Endothelial cell (in vitro differentiated cells): ENCODE data around the gene MOSMO. TPM values are rescaled to one million over a fixed set of nuclear protein-coding genes. Genes with fewer than 3 reads are reported as not detected.

Source experiments
- DNase-seq: peaks from one replicate; pipeline ENCODE4 v3.0.0; 2021; ENCODE audit warnings: low spot score
- H3K27ac Mint-ChIP-seq: one replicate; pipeline ENCODE4 v1.8.0; 2021; ENCODE audit warnings: mixed read lengths, inconsistent platforms; ENCODE audit not compliant: unreplicated experiment
- H3K27me3 Mint-ChIP-seq: one replicate; pipeline ENCODE4 v1.8.0; 2021; ENCODE audit warnings: mild to moderate bottlenecking, moderate library complexity, mixed read lengths, inconsistent platforms; ENCODE audit not compliant: unreplicated experiment
- H3K36me3 Mint-ChIP-seq: one replicate; pipeline ENCODE4 v1.8.0; 2021; ENCODE audit warnings: mild to moderate bottlenecking, low read depth, mixed read lengths, inconsistent platforms; ENCODE audit not compliant: unreplicated experiment
- H3K4me1 Mint-ChIP-seq: one replicate; pipeline ENCODE4 v1.8.0; 2021; ENCODE audit warnings: mild to moderate bottlenecking, mixed read lengths, inconsistent platforms; ENCODE audit not compliant: unreplicated experiment
- H3K4me3 Mint-ChIP-seq: one replicate; pipeline ENCODE4 v1.8.0; 2021; ENCODE audit warnings: mild to moderate bottlenecking, mixed read lengths, inconsistent platforms; ENCODE audit not compliant: unreplicated experiment
- H3K9me3 Mint-ChIP-seq: one replicate; pipeline ENCODE4 v1.8.0; 2021; ENCODE audit warnings: mixed read lengths, inconsistent platforms; ENCODE audit not compliant: unreplicated experiment
- total RNA-seq: library from RNA; stranded (reverse); fragmentation: NEBNext Ultra II Directional; extraction: Animal tissue kit (Norgen Biotek cat#: 25700); gene quantifications from one replicate; pipeline ENCODE4 v1.2.1, GENCODE V29; 2021; ENCODE audit not compliant: unreplicated experiment
- TF ChIP-seq, protein P1 (sequence below): fragments of 200-600 bp; sonication (generic); IDR thresholded peaks from one replicate; pipeline ENCODE4 v1.5.0; 2021; ENCODE audit warnings: antibody characterized with exemption; ENCODE audit not compliant: unreplicated experiment

The MOSMO gene
- total RNA-seq, 1 donor from 2014 or later = 15.1 TPM

DNA sequence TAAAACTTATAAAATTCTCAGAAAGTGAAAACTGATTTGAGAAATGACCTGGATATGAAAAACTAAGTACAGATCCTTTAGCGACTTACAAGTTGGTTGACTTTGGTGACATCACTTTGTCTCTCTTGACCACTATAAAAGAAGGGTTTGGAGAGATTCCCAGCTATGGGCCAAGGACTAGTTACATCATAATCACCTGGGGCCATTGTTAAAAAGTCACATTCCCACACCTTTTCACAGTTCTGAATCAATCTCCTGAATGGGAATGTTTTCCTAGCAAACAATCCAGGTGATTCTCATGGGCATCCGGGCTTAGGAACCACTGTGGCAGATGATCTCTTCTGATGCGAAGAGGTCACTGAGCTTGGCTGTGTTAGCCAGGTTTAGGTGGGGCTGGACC lies 83.8 kb downstream of the MOSMO start:
- H3K4me1 Mint-ChIP-seq = peaks cover 8% of the 10 kb centered on the region
- TF ChIP-seq, protein P1, sequence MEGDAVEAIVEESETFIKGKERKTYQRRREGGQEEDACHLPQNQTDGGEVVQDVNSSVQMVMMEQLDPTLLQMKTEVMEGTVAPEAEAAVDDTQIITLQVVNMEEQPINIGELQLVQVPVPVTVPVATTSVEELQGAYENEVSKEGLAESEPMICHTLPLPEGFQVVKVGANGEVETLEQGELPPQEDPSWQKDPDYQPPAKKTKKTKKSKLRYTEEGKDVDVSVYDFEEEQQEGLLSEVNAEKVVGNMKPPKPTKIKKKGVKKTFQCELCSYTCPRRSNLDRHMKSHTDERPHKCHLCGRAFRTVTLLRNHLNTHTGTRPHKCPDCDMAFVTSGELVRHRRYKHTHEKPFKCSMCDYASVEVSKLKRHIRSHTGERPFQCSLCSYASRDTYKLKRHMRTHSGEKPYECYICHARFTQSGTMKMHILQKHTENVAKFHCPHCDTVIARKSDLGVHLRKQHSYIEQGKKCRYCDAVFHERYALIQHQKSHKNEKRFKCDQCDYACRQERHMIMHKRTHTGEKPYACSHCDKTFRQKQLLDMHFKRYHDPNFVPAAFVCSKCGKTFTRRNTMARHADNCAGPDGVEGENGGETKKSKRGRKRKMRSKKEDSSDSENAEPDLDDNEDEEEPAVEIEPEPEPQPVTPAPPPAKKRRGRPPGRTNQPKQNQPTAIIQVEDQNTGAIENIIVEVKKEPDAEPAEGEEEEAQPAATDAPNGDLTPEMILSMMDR = no peak
- peak overlapping the region; percentile 71 for H3K27ac Mint-ChIP-seq
- H3K9me3 Mint-ChIP-seq = no peaks in the 10 kb centered on the region
- no peaks in the 10 kb centered on the region for H3K36me3 Mint-ChIP-seq
- no peak for DNase-seq
- no peak overlapping the region for H3K4me3 Mint-ChIP-seq
- H3K27me3 Mint-ChIP-seq = peaks cover 6% of the 10 kb centered on the region

DNA sequence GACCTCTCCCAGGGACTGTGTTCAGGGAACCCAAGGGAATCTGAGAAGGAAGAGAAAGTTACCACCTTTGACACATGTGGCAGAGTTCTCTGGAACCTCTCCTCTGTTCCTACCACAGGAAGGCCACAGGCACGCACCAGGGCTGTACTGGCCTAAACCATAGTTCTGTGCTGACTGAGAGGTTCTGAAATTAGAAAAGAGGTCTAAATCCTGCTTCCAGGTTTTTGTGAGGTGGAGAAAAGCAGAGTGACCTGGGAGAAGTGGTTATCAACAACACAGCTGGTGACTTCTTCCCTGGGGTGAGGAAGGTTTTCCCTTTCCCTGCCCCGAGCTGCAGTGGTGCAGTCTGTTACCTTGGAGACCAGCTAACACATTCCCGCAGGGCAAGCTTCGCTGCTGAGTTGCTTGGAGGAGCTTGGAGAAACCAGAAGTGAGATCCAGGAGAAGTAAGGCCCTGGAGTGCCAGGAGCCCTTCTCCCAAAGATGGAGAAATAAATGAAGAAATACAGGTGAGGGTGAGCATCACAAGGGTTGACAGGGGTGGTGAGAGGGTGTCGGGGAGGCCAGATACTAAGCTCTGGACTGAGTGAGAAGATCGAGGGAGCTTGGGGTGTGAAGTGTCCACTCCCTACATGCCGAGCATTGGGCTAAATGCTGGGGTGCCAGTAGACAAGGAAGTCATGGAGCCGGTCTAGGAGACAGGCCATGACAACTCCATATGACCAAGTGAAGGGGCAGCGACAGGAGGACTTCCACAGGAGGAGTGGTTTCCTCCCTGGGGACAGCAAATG lies 84.4 kb downstream of the MOSMO start, which contains the start of gene VWA3A:
VWA3A (plus strand) TSS at position 399 of the 791 bp plus-strand sequence; CDS start at position 496, 97 bp downstream.
- peaks cover 6% of the 10 kb centered on the region for H3K27me3 Mint-ChIP-seq
- H3K4me3 Mint-ChIP-seq = no peak within 1 kb of the TSS
- H3K27ac Mint-ChIP-seq = peak within 1 kb of the TSS; percentile 71
- H3K36me3 Mint-ChIP-seq = no peaks in the 10 kb centered on the region
- no peaks in the 10 kb centered on the region for H3K9me3 Mint-ChIP-seq
- TF ChIP-seq, protein P1 = no peak
- DNase-seq = peak; percentile 38
- peaks cover 8% of the 10 kb centered on the region for H3K4me1 Mint-ChIP-seq

DNA sequence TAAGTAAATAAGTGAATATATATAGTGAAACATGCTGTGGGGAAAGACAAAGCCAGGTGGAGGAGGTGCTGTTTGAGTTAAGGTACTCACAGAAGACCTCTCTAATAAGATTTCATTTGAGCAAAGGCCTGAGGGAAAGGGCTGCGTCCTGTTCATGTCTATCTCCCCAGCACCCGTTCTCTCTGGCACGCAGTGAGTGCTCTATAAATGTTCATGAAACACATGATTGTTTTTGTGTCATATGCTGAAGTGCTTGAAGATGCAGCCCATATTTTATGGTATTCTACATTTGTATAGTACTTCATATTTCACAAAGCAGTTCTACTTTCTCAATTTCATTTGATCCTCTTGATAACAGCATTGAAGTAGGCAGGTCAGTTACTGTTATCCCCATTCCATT lies 85.4 kb downstream of the MOSMO start:
- H3K9me3 Mint-ChIP-seq = no peaks in the 10 kb centered on the region
- TF ChIP-seq, protein P1 = no peak
- H3K36me3 Mint-ChIP-seq = no peaks in the 10 kb centered on the region
- H3K4me1 Mint-ChIP-seq = peaks cover 8% of the 10 kb centered on the region
- DNase-seq = no peak
- H3K4me3 Mint-ChIP-seq = no peak overlapping the region
- no peak overlapping the region for H3K27ac Mint-ChIP-seq
- H3K27me3 Mint-ChIP-seq = peaks cover 6% of the 10 kb centered on the region

DNA sequence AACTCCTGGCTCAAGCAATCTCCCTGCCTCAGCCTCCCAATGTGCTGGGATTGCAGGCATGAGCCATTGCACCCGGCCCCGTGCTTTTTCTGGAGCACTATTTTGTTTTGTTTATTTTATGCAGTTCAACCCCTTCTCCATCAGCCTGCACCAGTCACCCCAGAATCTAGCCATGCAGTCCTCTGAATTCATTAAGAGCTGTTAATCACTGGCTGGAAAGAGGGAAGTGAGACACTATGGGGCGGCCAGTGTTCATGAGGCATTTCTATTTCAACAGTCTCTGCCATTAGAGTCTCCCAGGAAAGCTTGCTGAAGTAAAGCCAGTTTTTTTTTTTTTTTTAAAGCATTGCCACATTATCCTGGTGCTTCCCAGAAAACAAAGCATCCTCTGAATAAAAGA lies 86.1 kb downstream of the MOSMO start:
- H3K27ac Mint-ChIP-seq = no peak overlapping the region
- H3K27me3 Mint-ChIP-seq = peaks cover 6% of the 10 kb centered on the region
- TF ChIP-seq, protein P1 = no peak
- H3K4me1 Mint-ChIP-seq = peaks cover 8% of the 10 kb centered on the region
- no peak overlapping the region for H3K4me3 Mint-ChIP-seq
- no peaks in the 10 kb centered on the region for H3K36me3 Mint-ChIP-seq
- H3K9me3 Mint-ChIP-seq = no peaks in the 10 kb centered on the region
- no peak for DNase-seq

DNA sequence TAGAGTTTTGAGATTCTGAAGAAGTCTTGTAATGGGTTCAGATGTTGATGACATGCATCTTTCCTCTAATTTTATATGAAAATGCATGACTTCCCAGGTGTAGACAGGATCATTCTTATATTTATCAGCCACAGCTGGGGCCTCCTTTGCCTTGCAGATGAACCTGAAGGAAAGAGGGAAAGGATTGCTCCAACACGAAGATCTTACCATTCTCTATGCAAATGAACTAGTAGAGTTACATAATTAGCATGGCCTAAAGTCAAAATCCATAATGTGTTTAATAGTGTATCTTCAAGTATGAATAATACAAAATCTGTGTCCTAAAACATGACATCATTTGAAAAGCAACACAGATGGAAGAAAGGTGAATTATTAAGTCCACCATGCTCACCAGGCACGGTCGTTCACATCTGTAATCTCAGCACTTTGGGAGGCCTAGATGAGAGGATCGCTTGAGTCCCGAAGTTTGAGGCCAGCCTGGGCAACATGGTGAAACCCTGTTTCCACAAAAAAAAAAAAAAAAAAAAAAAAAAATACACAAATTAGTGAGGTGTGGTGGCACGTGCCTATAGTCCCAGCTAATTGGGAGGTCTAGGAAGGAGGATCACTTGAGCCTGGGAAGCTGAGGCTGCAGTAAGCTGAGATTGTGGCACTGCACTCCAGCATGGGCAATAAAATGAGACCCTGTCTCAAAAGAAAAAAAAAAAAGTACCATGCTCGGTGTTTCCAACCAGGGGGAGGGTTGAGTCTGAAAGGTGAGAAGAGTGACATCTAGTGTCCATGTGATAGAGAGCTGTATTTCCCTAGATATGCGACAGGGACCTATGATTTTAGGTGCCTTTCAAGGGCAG lies 90.7 kb downstream of the MOSMO start:
- H3K9me3 Mint-ChIP-seq = no peaks in the 10 kb centered on the region
- TF ChIP-seq, protein P1 = peak; percentile 25
- no peaks in the 10 kb centered on the region for H3K36me3 Mint-ChIP-seq
- DNase-seq = no peak
- H3K4me3 Mint-ChIP-seq = no peak overlapping the region
- peaks cover 1% of the 10 kb centered on the region for H3K4me1 Mint-ChIP-seq
- no peaks in the 10 kb centered on the region for H3K27me3 Mint-ChIP-seq
- no peak overlapping the region for H3K27ac Mint-ChIP-seq
